ENCODE results near the gene CUX1.

DNA sequence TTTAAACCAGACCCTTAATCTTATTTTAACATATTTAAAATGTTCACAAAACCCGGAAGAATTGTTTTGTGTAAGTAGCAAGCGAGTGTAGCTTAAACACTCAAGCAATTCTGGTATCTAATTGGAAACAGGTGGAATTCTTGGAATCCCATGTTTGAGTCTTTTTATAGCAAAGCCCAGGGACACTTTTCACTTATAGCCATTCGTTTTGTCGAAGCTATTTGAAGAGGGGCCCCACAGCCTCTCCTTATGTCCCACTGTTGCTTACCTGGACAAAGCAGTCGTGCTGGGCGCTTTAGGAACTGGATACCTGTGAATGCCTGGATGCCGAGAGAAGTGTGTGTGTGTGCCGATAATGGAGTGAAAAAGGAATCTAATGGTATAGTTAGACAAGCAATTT is 3.3 kb downstream of the CUX1 start:
- TF ChIP-seq ZNF701 (tag by site-specific recombination; IDR thresholded peaks at IDR 0.05) (no peak), ZNF426 (tag by site-specific recombination; IDR thresholded peaks at IDR 0.05) (no peak), PRDM10 (tag by site-specific recombination; IDR thresholded peaks at IDR 0.05) (no peak), ZNF529 (tag by site-specific recombination; IDR thresholded peaks at IDR 0.05; ENCODE audit: insufficient replicate concordance) (no peak), ZNF555 (tag by site-specific recombination; conservative IDR thresholded peaks at IDR 0.05) (no peak)
- TF ChIP-seq, protein P1, sequence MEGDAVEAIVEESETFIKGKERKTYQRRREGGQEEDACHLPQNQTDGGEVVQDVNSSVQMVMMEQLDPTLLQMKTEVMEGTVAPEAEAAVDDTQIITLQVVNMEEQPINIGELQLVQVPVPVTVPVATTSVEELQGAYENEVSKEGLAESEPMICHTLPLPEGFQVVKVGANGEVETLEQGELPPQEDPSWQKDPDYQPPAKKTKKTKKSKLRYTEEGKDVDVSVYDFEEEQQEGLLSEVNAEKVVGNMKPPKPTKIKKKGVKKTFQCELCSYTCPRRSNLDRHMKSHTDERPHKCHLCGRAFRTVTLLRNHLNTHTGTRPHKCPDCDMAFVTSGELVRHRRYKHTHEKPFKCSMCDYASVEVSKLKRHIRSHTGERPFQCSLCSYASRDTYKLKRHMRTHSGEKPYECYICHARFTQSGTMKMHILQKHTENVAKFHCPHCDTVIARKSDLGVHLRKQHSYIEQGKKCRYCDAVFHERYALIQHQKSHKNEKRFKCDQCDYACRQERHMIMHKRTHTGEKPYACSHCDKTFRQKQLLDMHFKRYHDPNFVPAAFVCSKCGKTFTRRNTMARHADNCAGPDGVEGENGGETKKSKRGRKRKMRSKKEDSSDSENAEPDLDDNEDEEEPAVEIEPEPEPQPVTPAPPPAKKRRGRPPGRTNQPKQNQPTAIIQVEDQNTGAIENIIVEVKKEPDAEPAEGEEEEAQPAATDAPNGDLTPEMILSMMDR (tag by site-specific recombination; IDR thresholded peaks at IDR 0.05), result no peak
- TF ChIP-seq, protein P2, sequence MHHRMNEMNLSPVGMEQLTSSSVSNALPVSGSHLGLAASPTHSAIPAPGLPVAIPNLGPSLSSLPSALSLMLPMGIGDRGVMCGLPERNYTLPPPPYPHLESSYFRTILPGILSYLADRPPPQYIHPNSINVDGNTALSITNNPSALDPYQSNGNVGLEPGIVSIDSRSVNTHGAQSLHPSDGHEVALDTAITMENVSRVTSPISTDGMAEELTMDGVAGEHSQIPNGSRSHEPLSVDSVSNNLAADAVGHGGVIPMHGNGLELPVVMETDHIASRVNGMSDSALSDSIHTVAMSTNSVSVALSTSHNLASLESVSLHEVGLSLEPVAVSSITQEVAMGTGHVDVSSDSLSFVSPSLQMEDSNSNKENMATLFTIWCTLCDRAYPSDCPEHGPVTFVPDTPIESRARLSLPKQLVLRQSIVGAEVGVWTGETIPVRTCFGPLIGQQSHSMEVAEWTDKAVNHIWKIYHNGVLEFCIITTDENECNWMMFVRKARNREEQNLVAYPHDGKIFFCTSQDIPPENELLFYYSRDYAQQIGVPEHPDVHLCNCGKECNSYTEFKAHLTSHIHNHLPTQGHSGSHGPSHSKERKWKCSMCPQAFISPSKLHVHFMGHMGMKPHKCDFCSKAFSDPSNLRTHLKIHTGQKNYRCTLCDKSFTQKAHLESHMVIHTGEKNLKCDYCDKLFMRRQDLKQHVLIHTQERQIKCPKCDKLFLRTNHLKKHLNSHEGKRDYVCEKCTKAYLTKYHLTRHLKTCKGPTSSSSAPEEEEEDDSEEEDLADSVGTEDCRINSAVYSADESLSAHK (tag by site-specific recombination; IDR thresholded peaks at IDR 0.05), result no peak
